NCI-H2081 (cell line): ENCODE results near the gene TRMT2A.

Experiments used
- DNase-seq, 2 experiments: peaks; one replicate each; lab custom pipeline; 2025; lab: John Stamatoyannopoulos, UW

The TRMT2A gene

DNA sequence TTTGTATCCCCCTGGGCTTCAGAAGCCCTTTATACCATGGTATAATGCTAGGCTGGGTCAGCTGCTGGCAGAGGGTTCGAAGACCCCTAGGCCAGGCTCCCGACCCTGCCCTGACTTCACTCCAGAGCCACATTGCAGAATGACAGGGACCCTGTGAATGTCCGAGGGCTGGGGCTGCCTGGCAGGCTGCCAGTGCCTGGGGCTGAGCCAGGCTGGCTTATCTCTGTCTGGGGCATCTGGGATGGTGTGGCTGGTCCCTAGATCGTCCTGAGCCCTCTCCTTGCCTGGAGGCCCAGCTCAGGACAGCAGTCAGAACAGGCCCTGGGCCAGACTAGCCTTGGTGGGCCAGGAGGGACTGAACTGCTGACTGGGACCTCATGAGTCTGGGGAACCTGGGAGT, 18.2 kb upstream of the TRMT2A start:
- DNase-seq, result no peak

DNA sequence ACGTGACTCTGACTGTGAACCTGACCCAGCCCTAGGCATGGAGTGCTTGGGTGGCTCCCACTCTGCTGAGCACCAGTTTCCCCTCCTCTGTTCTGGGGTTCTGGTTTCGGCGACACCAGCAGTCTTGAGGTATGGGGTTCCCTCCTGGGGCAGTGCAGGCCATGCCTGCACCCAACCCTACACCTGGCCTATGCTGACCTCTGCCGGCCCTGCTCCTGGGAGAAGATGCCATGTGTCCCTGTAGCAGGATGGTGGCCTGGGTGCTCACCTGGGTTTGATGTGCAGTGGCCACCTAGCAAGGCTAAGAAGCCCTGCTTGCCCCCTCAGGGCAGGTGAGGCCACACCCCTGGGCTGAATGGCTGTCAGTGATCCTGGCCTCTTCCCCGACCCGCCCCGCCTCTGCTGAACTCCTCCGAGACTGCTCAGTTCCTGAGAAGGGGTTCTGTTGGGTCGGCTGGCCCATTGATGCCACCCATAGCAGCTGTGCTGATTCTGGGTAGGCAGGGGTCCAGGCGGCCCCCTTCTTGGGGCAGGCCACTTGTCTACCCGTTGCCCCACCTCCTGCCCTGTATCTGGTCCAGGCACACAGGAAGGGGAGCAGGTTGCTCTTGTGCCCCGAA, 17.0 kb upstream of the TRMT2A start:
- no peak for DNase-seq

DNA sequence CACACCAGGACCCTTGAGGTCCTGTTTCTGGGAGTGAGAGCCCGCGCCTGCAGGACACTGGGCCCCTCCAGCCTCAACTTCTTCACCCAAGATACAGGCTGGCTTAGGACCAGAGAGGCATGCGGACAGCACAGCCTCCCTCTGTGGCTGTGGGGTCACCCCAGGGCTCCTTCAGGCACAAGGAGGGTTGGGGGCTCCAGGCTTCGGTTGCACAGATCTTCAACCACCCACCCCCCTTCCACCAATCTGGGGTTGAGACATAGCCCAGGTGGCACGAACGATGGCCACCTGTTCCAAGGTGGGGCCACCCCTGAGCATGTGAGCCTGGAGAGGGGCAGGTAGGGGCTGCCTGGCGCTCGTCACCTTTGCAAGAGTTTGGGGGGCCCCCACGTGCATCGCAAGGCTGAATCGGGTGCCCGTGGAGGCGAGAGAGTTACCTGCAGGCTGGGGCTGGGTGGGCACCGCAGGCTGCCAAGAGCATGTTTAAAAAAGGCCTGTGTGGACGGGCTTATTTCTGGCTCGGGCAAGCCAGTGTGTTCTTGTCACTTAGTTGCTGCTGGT, 15.7 kb upstream of the TRMT2A start:
- DNase-seq, result no peak

DNA sequence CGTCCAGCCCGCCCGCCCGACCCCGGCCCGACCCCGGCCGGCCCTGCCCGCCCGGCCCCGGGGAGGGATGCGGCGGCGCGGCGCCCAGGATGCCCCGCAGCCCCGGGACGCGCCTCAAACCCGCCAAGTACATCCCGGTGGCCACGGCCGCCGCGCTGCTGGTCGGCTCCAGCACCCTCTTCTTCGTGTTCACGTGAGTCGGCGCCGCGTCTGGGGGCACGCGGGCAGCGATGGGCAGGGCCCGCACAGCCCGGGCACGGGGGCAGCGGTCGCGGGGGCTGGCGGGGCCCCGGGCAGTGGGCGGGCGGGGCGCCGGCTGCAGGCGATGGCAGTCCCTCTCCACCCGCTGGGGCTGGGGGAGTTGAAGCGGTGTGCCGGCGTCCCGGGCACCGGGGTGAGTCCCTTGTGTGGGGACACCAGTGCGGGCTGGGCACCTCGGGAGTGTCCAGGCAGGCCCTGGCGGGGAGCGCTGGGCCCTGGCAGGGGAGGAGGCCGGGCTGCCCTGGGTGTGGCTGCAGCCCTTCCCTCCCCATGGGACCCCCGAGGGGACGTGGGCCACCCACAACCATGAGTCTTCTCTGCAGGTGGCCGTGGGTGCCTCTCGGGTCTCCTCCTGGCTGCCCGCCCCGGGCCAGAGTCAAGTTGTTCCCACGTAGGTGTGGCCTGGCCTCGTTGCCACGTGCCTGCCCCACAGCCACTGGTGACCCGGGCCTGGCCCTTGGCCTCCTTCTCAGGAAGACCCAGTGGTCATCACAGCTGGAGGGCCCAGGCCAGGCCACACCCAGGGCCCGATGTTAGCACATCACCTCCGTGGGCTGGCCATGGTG, 15.0 kb upstream of the TRMT2A start:
- DNase-seq, result no peak

DNA sequence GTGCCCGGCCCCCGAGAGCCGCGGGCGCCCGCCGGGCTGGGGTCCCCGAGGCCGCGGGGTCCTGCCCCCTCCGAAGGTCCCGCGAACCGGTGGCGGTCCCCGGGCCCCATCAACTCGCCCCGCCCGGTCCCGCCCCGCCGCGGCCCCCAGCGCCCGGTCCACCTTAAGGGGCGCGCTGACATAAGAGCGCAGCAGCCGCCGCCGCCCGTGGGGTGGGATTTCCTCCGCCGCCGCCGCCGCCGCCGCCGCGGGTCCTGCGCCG, 14.5 kb upstream of the TRMT2A start, which contains the start of gene ZDHHC8:
Gene ZDHHC8 (plus strand): TSS at position 208 of the 262 bp plus-strand sequence. CDS start 144 bp downstream, outside the sequence.
- no peak for DNase-seq

DNA sequence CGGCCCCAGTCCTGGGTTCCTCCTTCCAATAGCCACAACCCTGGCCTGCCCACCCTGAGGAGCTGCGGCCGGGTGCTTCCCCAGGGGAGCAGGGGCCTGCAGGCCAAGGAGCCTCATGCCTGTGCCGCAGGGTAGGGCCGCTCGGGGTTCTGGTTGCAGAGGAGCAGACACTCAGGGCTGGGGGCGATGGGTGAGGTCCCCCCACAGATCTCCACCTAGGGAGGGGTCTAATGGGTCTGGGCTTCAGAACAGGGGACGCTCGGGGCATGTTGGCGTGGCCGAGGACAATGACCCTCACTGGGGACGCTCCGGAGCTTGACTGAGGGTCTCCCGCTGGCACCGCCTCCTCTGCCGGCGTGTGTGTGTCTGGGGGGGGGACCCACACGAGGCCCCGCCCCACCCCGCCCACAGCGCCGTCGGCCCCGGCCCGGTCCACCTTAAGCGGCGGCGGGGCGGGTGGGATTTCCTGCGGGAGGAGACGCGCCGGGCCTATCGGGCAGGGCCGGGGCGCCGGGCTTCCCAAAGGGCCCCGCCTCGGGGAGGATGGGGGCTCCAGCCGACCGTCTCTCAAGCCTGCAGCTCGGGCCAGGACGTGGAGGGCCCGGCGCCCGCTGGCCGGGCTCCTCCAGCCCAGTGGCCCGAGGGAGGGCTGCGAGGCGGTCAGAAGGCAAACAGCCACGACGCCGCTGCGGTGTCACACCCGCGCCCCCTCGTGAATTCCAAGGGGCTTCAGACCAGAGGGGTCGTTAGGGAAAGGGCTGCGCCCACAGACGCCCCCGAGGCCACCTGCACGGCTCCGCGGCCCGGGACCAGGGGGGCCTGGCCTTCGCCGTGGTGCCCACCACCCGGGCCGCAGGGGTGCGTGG, 13.9 kb upstream of the TRMT2A start:
- peak; percentile 42 to 54 for DNase-seq

DNA sequence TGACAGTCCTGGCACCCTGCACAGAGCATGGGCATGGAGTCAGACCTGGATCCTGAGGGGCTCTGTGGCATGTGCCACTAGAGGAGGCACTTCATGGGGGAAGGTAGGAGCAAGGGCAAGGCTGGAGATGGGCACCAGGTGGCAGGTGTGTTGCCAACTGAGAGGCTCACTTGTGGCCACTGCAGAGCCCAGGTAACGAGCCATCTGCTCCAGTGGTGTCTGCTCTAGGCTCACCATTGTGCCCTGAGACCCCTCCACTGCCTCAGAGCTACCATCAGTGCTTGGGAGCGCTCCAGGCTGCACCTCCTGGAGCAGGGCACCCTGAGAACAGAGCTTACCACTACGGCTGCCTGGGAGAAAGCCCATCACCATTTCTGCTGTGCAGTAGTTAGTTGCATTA, 13.3 kb upstream of the TRMT2A start:
- peak in 1 of 2 experiments; percentile 25 for DNase-seq

DNA sequence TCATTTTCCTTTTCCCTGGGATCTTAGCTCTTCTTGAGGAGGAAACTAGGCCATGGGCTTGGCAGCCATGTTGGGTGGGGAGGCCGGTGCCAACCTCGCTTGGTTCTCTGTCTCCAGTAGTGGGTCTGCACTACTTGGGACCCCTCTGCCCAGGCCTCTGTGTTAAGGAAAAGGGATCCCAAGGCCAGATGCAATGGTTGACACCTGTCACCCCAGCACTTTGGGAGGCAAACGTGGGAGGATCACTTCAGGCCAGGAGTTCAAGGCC, 12.7 kb upstream of the TRMT2A start:
- DNase-seq, result no peak

DNA sequence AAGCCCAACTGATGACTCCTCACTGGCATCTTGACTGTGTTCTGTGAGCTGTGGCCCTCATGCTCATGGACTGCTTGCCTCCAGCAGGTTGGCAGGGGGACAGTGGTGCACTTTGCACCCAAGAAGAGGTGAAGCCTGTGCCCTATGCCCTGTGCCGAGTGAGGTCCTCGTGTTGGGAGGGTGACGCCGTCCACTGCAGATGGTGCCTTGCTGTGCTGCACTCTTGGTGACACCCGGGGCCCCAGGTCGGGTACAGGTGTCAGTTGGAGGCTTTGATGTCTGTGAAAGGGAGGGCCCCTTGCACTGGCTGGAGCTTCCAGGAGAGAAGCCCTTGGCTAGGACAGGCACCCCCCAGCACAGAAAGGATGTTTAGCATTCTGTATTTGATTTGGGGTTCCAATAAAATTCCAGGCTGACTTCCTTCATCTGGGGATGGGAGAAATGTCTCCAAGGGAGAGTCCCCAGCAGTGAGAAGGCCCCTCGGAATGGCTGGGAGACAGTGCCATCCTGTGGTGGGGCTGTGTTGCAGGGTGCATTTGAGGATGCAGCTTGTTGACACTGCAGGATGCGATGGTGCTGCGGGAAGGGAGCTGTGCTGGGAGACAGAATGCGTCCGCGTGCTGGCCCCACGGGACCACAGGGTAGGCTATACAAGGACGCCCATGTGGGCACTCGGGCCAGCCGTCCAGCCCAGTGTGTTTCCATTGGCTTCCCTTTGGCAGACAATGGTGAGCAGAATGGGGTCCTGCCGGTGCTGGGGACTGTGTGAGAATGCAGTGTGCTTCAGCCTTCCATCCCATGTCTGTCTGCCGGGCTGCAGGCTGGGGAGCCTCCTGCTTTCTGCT, 12.1 kb upstream of the TRMT2A start:
- DNase-seq, result peak; percentile 11 to 16

DNA sequence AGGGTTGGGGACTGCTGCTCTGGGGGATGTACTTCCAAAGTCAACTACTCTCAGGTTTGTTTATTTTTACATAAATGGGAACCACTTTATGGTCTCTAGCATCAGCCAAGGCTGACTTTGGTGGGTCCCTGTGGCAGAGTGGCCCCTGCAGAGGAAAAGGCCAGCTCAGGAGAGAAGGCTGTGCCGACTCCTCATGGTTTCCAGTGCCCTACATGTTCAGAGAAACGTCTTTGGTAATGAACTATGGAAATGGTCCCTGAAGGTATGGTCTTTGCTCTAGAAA, 11.5 kb upstream of the TRMT2A start:
- DNase-seq, result no peak

DNA sequence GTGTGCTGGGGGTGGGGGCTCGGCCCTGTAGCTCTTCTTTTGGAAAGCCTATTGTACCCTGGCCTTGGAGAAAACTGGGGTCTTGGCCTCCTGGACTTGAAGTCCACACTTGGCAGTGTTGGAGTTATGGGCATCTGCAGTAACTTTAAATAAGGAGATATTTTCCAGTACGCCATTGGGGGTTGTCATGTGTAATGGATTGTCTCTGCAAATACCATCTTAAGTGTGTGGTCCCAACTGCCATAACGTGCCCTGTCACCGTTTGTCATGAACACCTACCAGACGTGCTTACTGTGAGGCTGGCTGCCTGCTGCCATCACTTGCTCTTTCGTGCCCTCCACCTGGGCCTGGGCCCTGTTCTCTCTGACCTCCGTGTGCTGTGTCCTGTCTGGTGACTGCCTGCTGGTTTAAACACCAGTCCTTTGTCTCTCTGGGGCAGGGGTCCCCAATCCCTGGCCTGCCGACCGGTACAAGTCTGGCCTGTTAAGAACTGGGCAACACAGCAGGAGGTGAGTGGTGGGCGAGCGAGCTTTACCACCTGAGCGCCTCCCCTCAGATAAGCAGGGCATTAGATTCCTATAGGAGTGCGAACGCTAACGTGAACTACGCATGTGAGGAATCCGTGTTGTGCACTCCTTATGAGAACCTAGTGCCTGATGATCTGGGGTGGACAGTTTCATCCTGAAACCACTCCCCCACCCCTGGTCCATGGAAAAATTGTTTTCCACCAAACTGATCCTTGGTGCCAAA, 11.0 kb upstream of the TRMT2A start:
- no peak for DNase-seq

DNA sequence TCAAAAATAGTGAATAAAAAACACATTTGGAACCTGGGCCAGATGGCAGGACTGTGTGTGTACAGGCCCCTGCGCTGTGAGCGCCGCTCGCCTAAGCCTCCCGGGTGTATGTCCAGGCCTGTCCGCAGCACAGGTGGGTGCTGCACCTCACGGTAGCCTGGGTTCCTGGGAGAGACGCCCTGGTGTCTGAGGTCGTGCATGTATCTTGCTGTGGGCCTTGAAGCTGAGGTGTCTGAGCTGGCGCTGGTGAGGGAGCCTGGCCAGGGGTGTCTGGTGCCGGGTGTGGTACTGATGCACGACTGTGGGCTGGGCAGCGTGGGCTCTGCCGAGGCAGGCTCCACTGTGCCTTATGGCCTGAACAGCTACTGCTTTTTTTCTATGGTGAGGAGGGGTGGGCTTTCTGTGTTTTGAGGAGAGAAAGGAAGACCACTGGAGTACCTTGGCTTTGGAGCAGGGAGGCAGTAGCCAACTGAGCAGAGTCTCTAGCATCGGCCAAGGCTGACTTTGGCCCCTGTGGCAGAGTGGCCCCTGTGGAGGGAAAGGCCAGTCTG, 10.4 kb upstream of the TRMT2A start:
- DNase-seq, result no peak

DNA sequence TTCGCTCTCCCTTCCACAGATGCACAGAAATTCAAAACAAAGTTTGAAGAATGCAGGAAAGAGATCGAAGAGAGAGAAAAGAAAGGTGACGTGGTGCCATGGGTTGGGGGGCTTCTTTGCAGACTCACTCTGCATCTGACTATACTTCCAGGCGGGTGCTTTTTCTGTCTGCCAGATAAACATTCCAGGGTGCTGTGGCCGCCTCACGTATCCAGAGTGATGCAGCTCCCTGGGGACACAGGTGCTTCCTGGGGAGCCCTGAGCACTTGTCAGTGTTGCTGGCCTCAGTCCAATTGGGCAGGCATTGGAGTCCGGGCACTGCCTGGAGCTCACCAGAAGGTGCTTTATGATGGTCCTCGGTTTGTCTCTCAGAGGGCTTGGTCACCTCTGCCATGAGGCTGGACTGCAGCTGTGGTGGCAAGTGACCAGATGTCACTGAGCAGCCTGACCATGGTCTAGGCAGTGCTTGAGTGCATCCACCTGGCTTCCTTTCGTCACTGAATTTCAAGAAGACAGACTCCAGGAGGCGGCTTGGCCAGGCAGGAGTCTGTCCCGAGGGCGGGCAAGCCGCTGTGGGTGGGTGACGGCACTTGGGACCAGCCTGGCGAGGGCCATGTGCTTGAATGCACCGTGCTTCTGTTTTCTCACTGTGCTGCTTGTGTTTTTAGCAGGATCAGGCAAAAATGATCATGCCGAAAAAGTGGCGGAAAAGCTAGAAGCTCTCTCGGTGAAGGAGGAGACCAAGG, 9.4 kb upstream of the TRMT2A start:
- DNase-seq, result no peak

DNA sequence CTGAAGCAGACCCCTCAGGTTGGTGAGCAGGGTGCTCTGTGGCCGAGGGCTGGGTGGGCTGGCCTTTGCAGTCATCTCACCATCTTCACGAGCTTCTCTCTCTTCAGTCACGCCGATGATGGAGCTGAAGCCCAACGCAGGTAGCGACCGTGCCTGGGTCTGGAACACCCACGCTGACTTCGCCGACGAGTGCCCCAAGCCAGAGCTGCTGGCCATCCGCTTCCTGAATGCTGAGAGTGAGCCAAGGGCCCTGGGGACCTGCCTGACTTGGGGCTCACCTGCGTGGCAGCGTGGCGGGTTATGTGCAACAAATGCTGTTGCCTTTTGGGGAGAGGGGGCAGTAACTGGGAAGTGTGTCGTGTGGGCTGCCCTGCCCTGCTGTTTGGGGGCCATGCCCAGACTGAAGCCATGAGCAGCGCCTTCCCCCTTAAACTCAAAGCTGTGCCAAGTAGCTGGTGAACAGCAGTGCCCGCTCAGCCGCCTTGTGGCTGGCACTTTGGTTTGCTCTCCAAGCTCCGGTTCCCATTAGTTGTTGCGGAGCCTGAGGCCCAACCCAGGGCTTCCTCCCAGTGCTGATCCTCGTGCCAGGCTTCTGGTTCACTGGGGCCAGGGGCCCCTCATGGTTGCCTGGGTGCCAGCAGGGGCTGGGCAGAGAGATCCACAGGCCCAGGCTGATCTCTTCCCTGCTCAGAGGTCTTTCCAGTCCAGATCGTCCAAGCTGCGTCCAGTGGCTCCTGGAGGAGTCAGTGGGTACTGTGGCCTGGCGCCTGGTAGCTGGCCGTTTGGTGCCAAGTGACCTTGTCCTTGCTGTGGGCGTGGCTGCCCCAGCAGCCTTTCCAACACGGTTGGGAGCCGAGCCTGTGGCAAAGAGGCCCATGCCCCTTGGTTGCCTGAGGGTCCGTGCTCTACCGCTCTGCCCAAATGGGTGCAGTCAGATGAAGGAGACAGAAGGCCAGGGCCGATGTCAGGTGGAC, 8.5 kb upstream of the TRMT2A start:
- DNase-seq, result no peak

DNA sequence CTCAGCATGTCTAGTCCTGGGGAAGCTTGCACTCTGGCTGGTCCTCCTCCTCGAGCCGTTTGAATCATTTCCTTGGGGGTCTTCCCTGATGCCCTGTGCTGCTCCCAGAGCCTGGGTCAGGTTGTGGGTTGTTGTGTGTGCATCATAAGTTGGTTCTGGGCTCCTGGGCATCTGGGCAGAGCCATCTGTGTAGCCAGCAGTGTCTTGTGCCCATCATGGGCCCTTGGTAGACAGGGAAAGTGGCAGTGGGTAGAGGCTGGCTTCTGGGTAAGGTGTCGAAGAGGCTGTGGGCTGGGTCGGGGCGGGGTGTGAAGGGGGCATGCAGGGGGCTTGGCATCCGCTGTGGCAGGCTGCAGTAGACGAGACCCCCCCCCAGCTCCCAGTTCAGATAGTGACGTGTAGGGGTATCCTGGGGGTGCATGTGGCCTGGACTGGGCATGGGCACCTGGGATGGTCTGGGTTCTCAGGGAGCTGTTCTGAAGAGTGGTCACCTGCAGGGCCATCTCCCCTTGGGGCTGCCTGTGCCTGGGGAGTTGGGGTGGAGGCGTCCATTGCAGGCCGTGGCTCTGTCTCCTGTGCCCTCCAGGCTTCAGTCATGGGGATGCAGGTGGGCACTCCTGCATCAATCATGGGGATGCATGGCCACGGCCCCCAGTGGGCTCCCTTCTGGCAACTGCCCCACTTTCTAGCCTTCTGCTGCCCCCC, 7.2 kb upstream of the TRMT2A start:
- no peak for DNase-seq

DNA sequence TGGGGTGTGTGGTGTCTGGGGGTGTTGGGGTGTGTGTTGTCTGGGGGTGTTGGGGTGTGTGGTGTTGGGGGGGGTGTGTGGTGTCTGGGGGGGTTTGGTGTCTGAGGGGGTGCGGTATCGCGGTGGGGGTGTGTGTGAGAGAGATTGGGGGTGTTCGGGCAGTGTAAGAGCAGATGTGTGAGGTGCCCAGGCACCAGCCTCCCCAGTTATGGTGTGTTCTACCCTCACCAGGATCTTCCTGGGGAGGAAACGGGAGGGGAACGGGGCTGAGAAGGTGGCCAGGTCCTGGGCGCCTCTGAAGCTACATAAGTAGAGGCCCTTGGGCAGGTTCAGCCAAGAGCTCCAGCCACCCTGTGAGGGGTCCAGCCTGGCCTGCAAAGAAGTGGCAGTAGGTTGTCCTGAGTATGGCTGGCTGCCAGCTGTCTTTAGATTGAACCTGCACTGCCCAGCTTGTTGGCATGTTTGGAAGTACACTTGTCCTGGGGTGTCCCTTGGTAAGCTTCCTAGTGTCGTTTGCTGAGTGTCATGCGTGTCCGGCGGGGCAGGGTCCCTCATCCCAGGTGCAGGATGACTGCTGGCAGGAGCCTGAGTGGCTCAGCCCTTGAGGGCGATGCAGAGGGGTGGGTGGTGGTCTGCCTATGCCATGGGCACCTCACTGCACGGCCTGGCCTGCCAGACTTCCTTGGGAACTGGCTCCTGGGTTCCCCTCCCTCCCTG, 6.5 kb upstream of the TRMT2A start:
- no peak for DNase-seq

DNA sequence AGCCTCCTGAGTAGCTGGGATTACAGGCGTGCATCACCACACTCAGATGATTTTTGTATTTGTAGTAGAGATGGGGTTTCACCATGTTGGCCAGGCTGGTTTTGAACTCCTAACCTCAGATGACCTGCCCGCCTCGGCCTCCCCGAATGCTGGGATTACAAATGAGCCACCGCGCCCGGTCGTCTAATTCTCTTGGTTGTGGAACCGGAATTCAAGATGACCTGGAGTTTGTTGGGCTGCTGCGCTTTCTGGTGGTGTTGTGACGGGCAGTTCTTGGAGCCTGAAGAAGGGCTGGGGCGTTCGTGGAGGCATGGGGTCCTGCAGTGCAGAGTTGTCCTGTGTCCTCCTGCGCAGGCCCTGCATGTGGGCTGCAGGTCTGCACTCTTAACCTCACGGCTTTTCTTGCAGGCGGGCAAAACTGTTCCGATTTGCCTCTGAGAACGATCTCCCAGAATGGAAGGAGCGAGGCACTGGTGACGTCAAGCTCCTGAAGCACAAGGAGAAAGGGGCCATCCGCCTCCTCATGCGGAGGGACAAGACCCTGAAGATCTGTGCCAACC, 4.9 kb upstream of the TRMT2A start:
- DNase-seq, result no peak
